ENCODE data around the gene MAP2K3.
A peak's percentile ranks its signal among the peaks of the same experiment; 100 is the strongest.

MAP2K3 gene

GRCh38 chr17:21269394-21269793, 15.1 kb upstream of the MAP2K3 start:
- no peak for DNase-seq (ENCODE audit: low spot score)
- H3K4me3 ChIP-seq, result no peak overlapping the region
- no peak for TF ChIP-seq CTCF (IDR thresholded peaks at IDR 0.05)

GRCh38 chr17:21271454-21272183, 12.9 kb upstream of the MAP2K3 start:
- no peak overlapping the region for H3K27ac ChIP-seq
- no peak overlapping the region for H3K4me3 ChIP-seq
- DNase-seq (ENCODE audit: low spot score), result no peak
- no peak for TF ChIP-seq CTCF (IDR thresholded peaks at IDR 0.05)

More at GRCh38 chr17:21269394-21269793, 15.1 kb upstream of the MAP2K3 start:
- no peak overlapping the region for H3K27ac ChIP-seq

GRCh38 chr17:21272250-21272649, 12.3 kb upstream of the MAP2K3 start:
- no peak for TF ChIP-seq CTCF (IDR thresholded peaks at IDR 0.05)
- DNase-seq (ENCODE audit: low spot score), result no peak
- Histone ChIP-seq H3K27ac (no peak overlapping the region), H3K4me3 (no peak overlapping the region)

GRCh38 chr17:21272881-21273792, 11.4 kb upstream of the MAP2K3 start:
- no peak for DNase-seq (ENCODE audit: low spot score)
- TF ChIP-seq CTCF (IDR thresholded peaks at IDR 0.05), result no peak
- no peak overlapping the region for H3K27ac ChIP-seq
- no peak overlapping the region for H3K4me3 ChIP-seq

- DNase-seq (ENCODE audit: low spot score), result no peak
- H3K4me3 ChIP-seq, result peak overlapping the region; percentile 72
- no peak for TF ChIP-seq CTCF (IDR thresholded peaks at IDR 0.05)
- H3K27ac ChIP-seq, result peak overlapping the region; percentile 4 to 70
These were observed 9.4 kb upstream of the MAP2K3 start for GRCh38 chr17:21275047-21275578.

GRCh38 chr17:21275579-21276263, 8.8 kb upstream of the MAP2K3 start:
- peak; percentile 94 for DNase-seq (ENCODE audit: low spot score)
- H3K4me3 ChIP-seq, result peak overlapping the region; percentile 72
- peak overlapping the region; percentile 4 to 70 for H3K27ac ChIP-seq
- TF ChIP-seq CTCF (IDR thresholded peaks at IDR 0.05), result no peak
